GM19397 (cell line): ENCODE data around the gene RGL1.
"Not testable (repeated sequence)": the region's sequence is repeated elsewhere in the genome, so short reads cannot be mapped to it uniquely, and the experiment has no call there.

Source experiments
- ATAC-seq: cut with Tn5 transposase; IDR thresholded peaks from one replicate; pipeline ENCODE4 v1.9.1; 2021; ENCODE audit warnings: mild to moderate bottlenecking, moderate library complexity; ENCODE audit not compliant: unreplicated experiment

The RGL1 gene

GRCh38 chr1:183804916-183805841 is at the start of gene RGL1:
Gene RGL1, plus strand, starts transcription at chr1:183805120. Its CDS starts 178 bp downstream, at chr1:183805298.
- peak; percentile 78 for ATAC-seq

- ATAC-seq, result no peak
Observed at GRCh38 chr1:183756326-183756725, 48.6 kb upstream of the RGL1 start.

GRCh38 chr1:183757061-183757460 is 47.9 kb upstream of the RGL1 start:
- no peak for ATAC-seq

GRCh38 chr1:183758913-183759312 is 46.0 kb upstream of the RGL1 start:
- no peak for ATAC-seq

DNA sequence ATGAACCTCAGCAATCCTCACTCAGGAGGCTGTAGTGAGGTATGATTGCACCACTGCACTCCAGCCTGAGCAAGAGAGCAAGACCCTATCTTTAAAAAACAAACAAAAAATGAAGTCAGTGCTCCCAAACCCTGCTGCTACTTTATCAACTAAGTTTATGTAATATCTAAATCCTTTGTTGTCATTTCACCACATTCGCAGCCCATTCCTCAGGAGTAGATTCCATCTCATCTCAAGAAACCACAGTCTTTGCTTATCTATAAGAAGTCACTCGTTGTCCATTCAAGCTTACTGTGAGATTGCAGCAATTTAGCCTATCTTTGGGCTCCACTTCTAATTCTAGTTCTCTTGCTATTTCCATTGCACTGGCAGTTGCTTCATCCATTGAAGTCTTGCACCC is 44.3 kb upstream of the RGL1 start:
- no peak for ATAC-seq

- ATAC-seq, result no peak
Observed at GRCh38 chr1:183761871-183762270, 43.0 kb upstream of the RGL1 start.

GRCh38 chr1:183762856-183763255 is 42.1 kb upstream of the RGL1 start:
- ATAC-seq, result not testable (repeated sequence)

- no peak for ATAC-seq
Observed at GRCh38 chr1:183764981-183765380, 39.9 kb upstream of the RGL1 start.

DNA sequence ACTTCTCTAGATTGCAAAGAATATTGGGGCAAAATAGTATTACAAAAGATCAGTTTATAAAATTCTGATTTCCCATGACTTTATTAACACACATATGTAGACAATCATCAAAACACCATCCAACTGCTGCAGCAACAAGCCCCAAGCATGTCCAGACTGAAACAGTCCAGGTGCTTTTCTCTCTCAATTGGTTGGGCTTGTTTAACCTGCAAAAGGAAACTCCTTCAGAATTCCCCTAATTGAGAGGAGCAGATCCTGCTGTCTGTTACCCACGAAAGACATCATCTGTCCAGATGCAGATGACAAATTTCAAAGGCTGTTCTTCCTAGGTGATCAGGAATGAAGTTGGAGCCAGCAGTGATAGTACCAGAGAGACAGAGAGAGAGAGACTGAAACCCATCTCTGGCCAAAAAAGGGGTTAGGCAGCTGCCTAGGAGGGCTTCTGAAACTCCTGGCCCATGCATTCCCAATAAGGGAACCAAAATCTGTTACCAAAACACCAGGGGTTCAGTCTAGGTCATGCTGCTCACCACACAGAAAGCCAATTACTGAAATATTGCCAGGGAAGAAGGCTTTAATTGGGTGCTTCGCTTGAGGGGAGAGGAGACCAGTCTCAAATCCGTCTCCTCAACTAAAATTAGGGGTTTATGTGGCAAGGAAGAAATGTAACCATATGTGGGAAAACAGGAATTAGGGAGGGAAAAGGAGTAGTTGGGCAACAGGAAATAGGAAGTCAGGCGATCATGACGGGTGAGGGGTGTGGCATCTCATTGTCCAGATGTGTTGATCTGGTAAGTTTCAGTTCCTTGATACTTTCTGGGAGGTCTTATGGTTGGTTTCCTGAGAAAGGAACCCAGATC is 34.7 kb upstream of the RGL1 start:
- no peak for ATAC-seq

GRCh38 chr1:183770816-183771128 is 34.1 kb upstream of the RGL1 start:
- ATAC-seq, result no peak

- no peak for ATAC-seq
Observed at GRCh38 chr1:183773482-183774274, 31.2 kb upstream of the RGL1 start.

GRCh38 chr1:183774938-183775337 is 30.0 kb upstream of the RGL1 start:
- no peak for ATAC-seq

- no peak for ATAC-seq
Observed at GRCh38 chr1:183776731-183777130, 28.2 kb upstream of the RGL1 start.

GRCh38 chr1:183777328-183777727 is 27.6 kb upstream of the RGL1 start:
- ATAC-seq, result no peak

GRCh38 chr1:183778045-183778444 is 26.9 kb upstream of the RGL1 start:
- no peak for ATAC-seq

DNA sequence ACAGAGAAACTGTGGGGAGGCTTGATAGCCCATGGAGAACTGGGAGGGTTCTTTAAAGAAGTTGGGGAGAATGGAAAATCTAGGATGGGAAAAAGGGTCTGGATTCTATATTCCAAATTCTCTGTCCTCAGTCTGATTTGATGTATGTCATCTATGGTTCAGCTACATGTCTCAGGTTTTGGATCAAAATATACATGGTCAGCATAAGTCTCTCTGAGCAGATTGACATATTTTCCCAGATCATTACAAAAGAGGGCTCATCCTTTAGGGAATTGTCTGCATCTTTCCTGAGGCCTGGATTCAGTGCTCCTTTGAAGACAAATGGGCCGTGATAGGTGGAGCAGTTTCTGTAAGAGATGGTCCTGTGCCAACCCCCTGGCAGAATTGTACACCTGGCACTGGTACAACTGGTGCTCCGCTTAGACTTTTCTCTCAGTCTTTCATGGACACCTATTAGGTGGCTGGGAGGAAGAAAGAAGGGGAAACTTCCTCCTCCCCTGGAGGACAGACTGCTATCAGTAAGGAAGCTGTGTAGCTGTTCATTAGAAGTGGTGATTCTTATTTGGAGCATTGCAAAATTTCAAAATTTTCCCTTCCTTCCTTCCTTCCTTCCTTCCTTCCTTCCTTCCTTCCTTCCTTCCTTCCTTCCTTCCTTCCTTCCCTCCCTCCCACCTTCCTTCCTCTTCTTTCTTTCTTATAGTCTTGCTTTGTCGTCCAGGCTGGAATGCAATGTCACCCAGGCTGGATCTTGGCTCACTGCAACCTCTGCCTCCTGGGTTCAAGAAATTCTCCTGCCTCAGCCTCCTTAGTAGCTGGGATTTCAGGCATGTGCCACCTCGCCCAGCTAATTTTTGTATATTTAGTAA is 26.1 kb upstream of the RGL1 start:
- ATAC-seq, result no peak

DNA sequence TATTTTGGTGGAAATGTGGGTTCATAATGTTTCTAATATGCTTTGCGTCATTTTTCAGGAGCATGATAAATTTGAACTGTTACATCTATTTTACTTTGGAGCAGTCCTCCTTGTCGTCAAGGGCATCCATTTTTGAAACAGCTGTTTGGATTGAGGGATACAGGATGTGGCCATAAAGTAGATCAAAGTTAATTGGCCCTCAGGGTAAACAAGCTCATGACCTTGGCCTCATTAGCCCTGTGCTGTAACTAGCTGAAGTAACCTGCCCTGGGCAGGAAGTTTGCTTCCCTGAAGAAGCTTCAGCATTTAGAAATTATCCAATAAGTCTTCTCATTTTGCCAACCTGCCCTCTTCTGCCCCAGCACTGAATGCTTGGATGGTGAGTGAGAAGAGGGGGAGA is 24.8 kb upstream of the RGL1 start:
- ATAC-seq, result no peak

GRCh38 chr1:183780757-183781156 is 24.2 kb upstream of the RGL1 start:
- ATAC-seq, result no peak

GRCh38 chr1:183783342-183783741 is 21.6 kb upstream of the RGL1 start:
- ATAC-seq, result no peak
